B cell (primary cell): Measurements from ENCODE around the gene LILRB1.

ENCODE experiments used
- CTCF ChIP-seq: fragments of 200-600 bp; IDR thresholded peaks from one replicate; pipeline ENCODE4 v1.8.0; 2022; ENCODE audit warnings: antibody characterized with exemption, mild to moderate bottlenecking
- EZH2 ChIP-seq: IDR thresholded peaks from 2 replicates; pipeline ENCODE4 v1.6.1; 2012; ENCODE audit warnings: borderline replicate concordance, low read depth, mild to moderate bottlenecking, moderate library complexity, low read length; ENCODE audit not compliant: insufficient read depth, poor library complexity, severe bottlenecking

- TF ChIP-seq CTCF: no peak
- no peak for TF ChIP-seq EZH2
These were observed 13.8 kb downstream of the LILRB1 start for GRCh38 chr19:54644056-54644455.
